Activated naive CD8-positive, alpha-beta T cell treated with anti-CD3 and anti-CD28 coated beads, Interleukin-2, amount 10 ng/mL, durations not matched to agents 7 days and 5 days (primary cell): ENCODE measurements around the gene POLRMT. TPM values are rescaled to one million over a fixed set of nuclear protein-coding genes. Genes with fewer than 3 reads are reported as not detected.
"Not testable (repeated sequence)": the region's sequence is repeated elsewhere in the genome, so short reads cannot be mapped to it uniquely, and the experiment has no call there.

Source experiments
- ATAC-seq: fragments of 150-1000 bp; cut with Tn5 transposase; one replicate; pipeline ENCODE4 v1.10.0; 2021; ENCODE audit warnings: low read depth, moderate library complexity
- POLR2A ChIA-PET: fragments of 350-600 bp; sonication (Branson Sonifier 250); formaldehyde crosslinking; loops from one replicate; lab custom pipeline; 2021; ENCODE audit warnings: antibody characterized with exemption; lab: Charles Lee
- DNase-seq: peaks from one replicate; pipeline ENCODE4 v3.0.0; 2021
- H3K27ac Mint-ChIP-seq: one replicate; pipeline ENCODE4 v1.8.0; 2022; ENCODE audit warnings: mild to moderate bottlenecking, mixed read lengths
- H3K27me3 Mint-ChIP-seq: one replicate; pipeline ENCODE4 v1.8.0; 2022; ENCODE audit warnings: mild to moderate bottlenecking, moderate library complexity, mixed read lengths
- H3K36me3 Mint-ChIP-seq: one replicate; pipeline ENCODE4 v1.8.0; 2021; ENCODE audit warnings: mild to moderate bottlenecking, mixed read lengths
- H3K4me1 Mint-ChIP-seq: one replicate; pipeline ENCODE4 v1.8.0; 2021; ENCODE audit warnings: mixed read lengths
- H3K4me3 Mint-ChIP-seq: one replicate; pipeline ENCODE4 v1.8.0; 2022; ENCODE audit warnings: mild to moderate bottlenecking, moderate library complexity, mixed read lengths
- H3K9me3 Mint-ChIP-seq: one replicate; pipeline ENCODE4 v1.8.0; 2021; ENCODE audit warnings: mixed read lengths
- total RNA-seq, 2 experiments: library from RNA; stranded (reverse); gene quantifications; one replicate each; pipeline ENCODE4 v1.2.3, GENCODE V29; 2021

Gene POLRMT
- total RNA-seq, 2 experiments from 2014 or later: 63.2 to 65.1 TPM

DNA sequence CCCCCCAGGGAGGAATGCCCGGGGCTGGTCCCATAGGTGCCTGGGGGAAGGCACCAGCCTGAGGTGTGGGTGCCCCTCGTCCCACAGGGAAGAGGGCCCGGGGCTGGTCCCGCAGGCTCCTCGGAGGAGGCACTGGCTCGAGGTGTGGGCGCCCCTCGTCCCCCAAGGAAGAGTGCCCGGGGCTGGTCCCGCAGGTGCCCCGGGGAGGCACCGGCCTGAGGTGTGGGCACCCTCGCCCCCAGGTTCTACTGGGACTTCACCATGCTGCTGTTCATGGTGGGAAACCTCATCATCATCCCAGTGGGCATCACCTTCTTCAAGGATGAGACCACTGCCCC lies 30.1 kb downstream of the POLRMT start:
- H3K9me3 Mint-ChIP-seq, POLR2A ChIA-PET, ATAC-seq, H3K27ac Mint-ChIP-seq, DNase-seq, H3K36me3 Mint-ChIP-seq, H3K4me1 Mint-ChIP-seq, H3K27me3 Mint-ChIP-seq, H3K4me3 Mint-ChIP-seq: not testable (repeated sequence)

DNA sequence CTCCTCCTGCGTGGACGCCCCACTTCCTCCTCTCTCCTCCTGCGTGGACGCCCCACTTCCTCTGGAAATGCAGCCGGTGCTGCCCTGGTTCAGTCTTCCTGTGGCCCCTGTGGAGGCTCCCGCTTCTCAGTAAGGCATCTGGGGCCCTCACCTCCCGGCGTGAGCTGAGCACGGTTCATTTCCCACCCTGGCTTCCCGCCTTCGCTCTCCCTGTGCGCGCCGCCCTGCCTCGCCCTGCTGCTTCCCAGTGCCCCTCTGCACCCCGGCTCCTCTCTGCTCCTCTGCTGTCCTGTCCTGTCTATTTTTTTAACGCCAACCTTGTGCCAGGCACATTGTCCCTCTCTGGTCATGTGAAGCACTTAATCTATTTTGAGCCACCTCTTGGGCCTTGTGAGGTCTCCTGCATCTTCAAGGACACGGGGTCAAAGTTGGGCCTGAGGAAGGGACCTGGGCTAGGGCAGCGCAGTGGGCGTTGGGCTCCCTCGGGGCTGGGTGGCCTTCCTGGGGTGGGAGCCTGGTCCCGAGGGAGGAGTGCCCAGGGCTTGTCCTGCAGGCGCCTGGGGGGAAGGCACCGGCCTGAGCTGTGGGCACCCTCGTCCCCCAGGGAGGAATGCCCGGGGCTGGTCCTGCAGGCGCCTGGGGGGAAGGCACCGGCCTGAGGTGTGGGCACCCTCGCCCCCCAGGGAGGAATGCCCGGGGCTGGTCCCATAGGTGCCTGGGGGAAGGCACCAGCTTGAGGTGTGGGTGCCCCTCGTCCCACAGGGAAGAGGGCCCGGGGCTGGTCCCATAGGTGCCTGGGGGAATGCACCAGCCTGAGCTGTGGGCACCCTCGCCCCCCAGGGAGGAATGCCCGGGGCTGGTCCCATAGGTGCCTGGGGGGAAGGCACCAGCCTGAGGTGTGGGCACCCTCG lies 30.7 kb downstream of the POLRMT start:
- POLR2A ChIA-PET: no interaction called here
- Mint-ChIP-seq H3K27ac (no peak overlapping the region), H3K4me3 (no peak overlapping the region), H3K4me1 (peaks cover 8% of the 10 kb centered on the region), H3K36me3 (no peaks in the 10 kb centered on the region), H3K9me3 (peaks cover 1% of the 10 kb centered on the region), H3K27me3 (no peaks in the 10 kb centered on the region)
- DNase-seq (no peak), ATAC-seq (no peak)

DNA sequence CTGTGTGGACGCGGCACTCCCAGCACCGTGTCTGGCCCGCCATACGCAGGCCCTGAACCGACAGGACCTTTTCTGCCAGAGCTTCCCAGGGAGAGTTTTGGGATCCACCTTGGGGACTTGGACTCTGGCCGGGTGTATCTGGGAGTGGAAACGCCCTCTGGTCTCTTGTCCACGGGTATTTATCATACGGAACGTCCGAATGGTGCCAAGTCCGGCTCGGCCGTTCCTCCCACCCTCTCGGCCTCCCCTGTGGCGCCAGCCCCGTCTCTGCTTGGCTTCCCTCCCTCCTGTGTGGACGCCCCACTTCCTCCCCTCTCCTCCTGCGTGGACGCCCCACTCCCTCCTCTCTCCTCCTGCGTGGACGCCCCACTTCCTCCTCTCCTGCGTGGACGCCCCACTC lies 31.5 kb downstream of the POLRMT start:
- POLR2A ChIA-PET: no interaction called here
- no peaks in the 10 kb centered on the region for H3K27me3 Mint-ChIP-seq
- H3K36me3 Mint-ChIP-seq: no peaks in the 10 kb centered on the region
- DNase-seq (no peak), ATAC-seq (no peak)
- H3K4me1 Mint-ChIP-seq: peaks cover 7% of the 10 kb centered on the region
- H3K4me3 Mint-ChIP-seq: no peak overlapping the region
- peaks cover 1% of the 10 kb centered on the region for H3K9me3 Mint-ChIP-seq
- H3K27ac Mint-ChIP-seq: no peak overlapping the region

DNA sequence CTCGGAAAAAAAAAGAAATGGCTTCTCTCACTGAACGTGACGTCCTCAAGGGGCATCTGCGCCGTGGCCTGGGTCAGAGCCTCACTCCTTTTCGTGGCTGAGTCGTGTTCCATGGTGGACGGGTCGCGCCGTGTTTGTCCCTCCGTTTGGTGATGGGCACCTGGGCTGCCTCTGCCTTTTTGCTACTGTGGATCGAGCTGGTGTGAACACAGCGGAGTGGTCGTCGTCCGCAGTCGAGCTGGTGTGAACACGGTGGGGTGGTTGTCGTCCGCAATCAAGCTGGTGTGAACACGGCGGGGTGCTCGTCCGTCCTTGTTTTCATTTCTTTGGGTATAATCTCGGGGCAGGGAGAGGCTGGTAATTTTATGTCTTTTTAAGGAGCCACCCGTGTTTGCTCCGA lies 32.0 kb downstream of the POLRMT start:
- POLR2A ChIA-PET: no interaction called here
- ATAC-seq: no peak
- Mint-ChIP-seq H3K36me3 (no peaks in the 10 kb centered on the region), H3K27ac (no peak overlapping the region), H3K9me3 (peaks cover 1% of the 10 kb centered on the region), H3K4me1 (peaks cover 7% of the 10 kb centered on the region), H3K27me3 (no peaks in the 10 kb centered on the region), H3K4me3 (no peak overlapping the region)
- DNase-seq: no peak

GRCh38 chr19:597406-598315 lies 35.7 kb downstream of the POLRMT start:
- POLR2A ChIA-PET: no interaction called here
- Mint-ChIP-seq H3K27me3 (peaks cover 9% of the 10 kb centered on the region), H3K27ac (no peak overlapping the region), H3K4me3 (no peak overlapping the region), H3K4me1 (peaks cover 1% of the 10 kb centered on the region), H3K9me3 (no peaks in the 10 kb centered on the region), H3K36me3 (no peaks in the 10 kb centered on the region)
- ATAC-seq (no peak), DNase-seq (no peak)

- Mint-ChIP-seq H3K27me3 (peaks cover 11% of the 10 kb centered on the region), H3K4me1 (no peaks in the 10 kb centered on the region), H3K9me3 (no peaks in the 10 kb centered on the region), H3K36me3 (no peaks in the 10 kb centered on the region), H3K4me3 (no peak overlapping the region), H3K27ac (no peak overlapping the region)
- POLR2A ChIA-PET: no interaction called here
- ATAC-seq: no peak
- no peak for DNase-seq
These were observed 37.1 kb downstream of the POLRMT start for GRCh38 chr19:596263-596655.

DNA sequence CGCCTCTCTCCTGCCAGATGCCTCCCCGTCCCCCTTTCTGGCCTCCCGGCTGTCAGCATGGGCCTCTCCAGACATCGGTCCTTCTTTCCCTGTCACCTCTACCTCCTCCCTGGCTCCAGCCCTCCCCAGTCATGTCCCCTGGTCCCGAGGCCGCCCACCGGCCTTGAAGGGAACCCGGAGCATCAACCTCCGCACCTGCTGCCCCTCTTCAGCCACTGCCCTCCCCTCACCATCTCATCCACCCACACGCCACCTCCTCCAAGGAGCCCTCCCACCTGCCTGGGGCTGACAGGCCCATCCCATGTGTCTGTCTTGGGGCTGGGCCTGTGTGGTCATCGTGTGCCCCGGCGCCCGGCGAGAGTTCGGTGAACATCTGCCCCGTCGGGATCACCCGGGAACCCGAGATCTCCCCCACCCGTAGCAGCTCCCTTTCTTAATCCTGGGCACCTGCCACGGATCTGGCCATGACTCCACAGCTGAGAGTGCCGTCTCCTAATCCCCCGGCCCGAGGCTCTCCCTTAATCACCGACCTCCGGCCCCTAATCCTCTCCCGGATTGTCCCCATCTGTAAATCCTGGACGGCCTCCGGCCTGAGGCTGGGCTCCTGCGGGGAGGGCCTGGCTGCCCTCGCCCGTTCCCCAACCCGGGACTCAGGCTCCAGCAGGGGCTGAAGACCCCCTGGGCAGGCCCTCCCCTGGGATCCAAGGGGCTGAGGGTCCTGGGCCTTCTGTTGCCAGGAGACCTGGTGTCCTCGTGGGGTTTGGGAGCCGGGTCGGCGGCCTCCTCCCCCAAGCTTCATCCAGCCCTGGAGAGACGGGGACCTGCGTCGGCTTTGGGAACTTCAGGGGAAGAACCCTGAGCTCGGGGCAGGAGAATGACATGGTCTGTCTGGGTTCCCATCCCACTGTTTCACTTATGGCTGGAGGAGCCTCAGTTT lies 37.7 kb downstream of the POLRMT start:
- DNase-seq: no peak
- POLR2A ChIA-PET: no interaction called here
- Mint-ChIP-seq H3K27ac (no peak overlapping the region), H3K4me1 (no peaks in the 10 kb centered on the region), H3K36me3 (no peaks in the 10 kb centered on the region), H3K4me3 (no peak overlapping the region), H3K9me3 (no peaks in the 10 kb centered on the region), H3K27me3 (peaks cover 14% of the 10 kb centered on the region)
- ATAC-seq: no peak

- DNase-seq: no peak
- Mint-ChIP-seq H3K27me3 (peaks cover 14% of the 10 kb centered on the region), H3K36me3 (no peaks in the 10 kb centered on the region), H3K4me1 (no peaks in the 10 kb centered on the region), H3K27ac (no peak overlapping the region), H3K9me3 (no peaks in the 10 kb centered on the region), H3K4me3 (no peak overlapping the region)
- POLR2A ChIA-PET: no interaction called here
- no peak for ATAC-seq
These were observed 39.0 kb downstream of the POLRMT start for GRCh38 chr19:594265-594870.

- POLR2A ChIA-PET: no interaction called here
- no peaks in the 10 kb centered on the region for H3K4me1 Mint-ChIP-seq
- peaks cover 20% of the 10 kb centered on the region for H3K27me3 Mint-ChIP-seq
- DNase-seq (no peak), ATAC-seq (no peak)
- no peak overlapping the region for H3K4me3 Mint-ChIP-seq
- H3K36me3 Mint-ChIP-seq: no peaks in the 10 kb centered on the region
- no peaks in the 10 kb centered on the region for H3K9me3 Mint-ChIP-seq
- H3K27ac Mint-ChIP-seq: no peak overlapping the region
These were observed 39.8 kb downstream of the POLRMT start for GRCh38 chr19:593505-593904.

- POLR2A ChIA-PET: no interaction called here
- no peaks in the 10 kb centered on the region for H3K9me3 Mint-ChIP-seq
- H3K4me3 Mint-ChIP-seq: no peak overlapping the region
- ATAC-seq (no peak), DNase-seq (no peak)
- peaks cover 22% of the 10 kb centered on the region for H3K27me3 Mint-ChIP-seq
- no peaks in the 10 kb centered on the region for H3K36me3 Mint-ChIP-seq
- no peak overlapping the region for H3K27ac Mint-ChIP-seq
- no peaks in the 10 kb centered on the region for H3K4me1 Mint-ChIP-seq
These were observed 40.3 kb downstream of the POLRMT start for GRCh38 chr19:593055-593454.

- DNase-seq: no peak
- Mint-ChIP-seq H3K27ac (no peak overlapping the region), H3K9me3 (no peaks in the 10 kb centered on the region), H3K4me1 (no peaks in the 10 kb centered on the region), H3K36me3 (no peaks in the 10 kb centered on the region), H3K4me3 (no peak overlapping the region), H3K27me3 (peaks cover 27% of the 10 kb centered on the region)
- POLR2A ChIA-PET: no interaction called here
- ATAC-seq: no peak
These were observed 41.2 kb downstream of the POLRMT start for GRCh38 chr19:592101-592500.

GRCh38 chr19:591099-591958 lies 42.0 kb downstream of the POLRMT start:
- Mint-ChIP-seq H3K27ac (no peak overlapping the region), H3K4me3 (no peak overlapping the region), H3K27me3 (peaks cover 27% of the 10 kb centered on the region), H3K4me1 (no peaks in the 10 kb centered on the region), H3K9me3 (no peaks in the 10 kb centered on the region), H3K36me3 (no peaks in the 10 kb centered on the region)
- POLR2A ChIA-PET: no interaction called here
- ATAC-seq: no peak
- DNase-seq: peak; percentile 56
